Lower leg skin (tissue), 4 donors: ENCODE results near the gene SSRP1. TPM values are rescaled to one million over a fixed set of nuclear protein-coding genes. Genes with fewer than 3 reads are reported as not detected.
"Not testable (repeated sequence)": the region's sequence is repeated elsewhere in the genome, so short reads cannot be mapped to it uniquely, and the experiment has no call there.

ENCODE experiments used
- DNase-seq, 2 donors: peaks; one replicate each; pipeline ENCODE4 v3.0.0-alpha.2; 2019; ENCODE audit warnings: low spot score in 2 of 2
- H3K4me3 ChIP-seq: fragments of 200-600 bp; sonication (generic); 2 replicates; pipeline ENCODE4 v1.5.1; 2017; ENCODE audit warnings: mild to moderate bottlenecking, low read depth; ENCODE audit not compliant: poor library complexity, severe bottlenecking
- CTCF ChIP-seq, 3 donors: fragments of 450-650 bp; IDR thresholded peaks; one replicate each; pipeline ENCODE4 v1.5.1; 2016; ENCODE audit warnings: antibody characterized with exemption in 3 of 3, mild to moderate bottlenecking in 3 of 3, moderate library complexity in 2 of 3
- POLR2A ChIP-seq, 2 donors: fragments of 450-650 bp; IDR thresholded peaks; one replicate each; pipeline ENCODE4 v1.6.1; 2016 to 2017; ENCODE audit warnings: antibody characterized with exemption in 2 of 2, mild to moderate bottlenecking in 1 of 2, moderate library complexity in 1 of 2
- WGBS, 2 donors: methylation state at CpG; one replicate each; pipeline ENCODE4 v1.1.5; 2018; 5-methylcytosine and 5-hydroxymethylcytosine counted together
- intact Hi-C: fragments of 100-400 bp; cut with DNase I; formaldehyde crosslinking; loops from one replicate; pipeline ENCODE4 v1.15.0; 2023; ENCODE audit warnings: low total_unique reads
- total RNA-seq, 4 donors: library from RNA; depleted of rRNA; stranded (reverse); fragments of >200 nt; gene quantifications; one replicate each; pipeline ENCODE4 v1.1.0, GENCODE V29; 2016

Gene SSRP1
- total RNA-seq, 4 donors from 2014 or later, result 66.1 to 76.1 (median 74.6) TPM

- intact Hi-C loops, result loop anchor here (5.0 to 10.0 kb wide), 3 partner anchors 115 to 302 kb away; no protein-coding TSS in a partner anchor
- no peak for DNase-seq
- 25 to 26% methylated on average over 12 of the region's 12 CpGs for WGBS, 2 donors
- no peak for TF ChIP-seq CTCF (IDR thresholded peaks at IDR 0.05)
- no peak for TF ChIP-seq POLR2A (IDR thresholded peaks at IDR 0.05)
- H3K4me3 ChIP-seq, result no peak overlapping the region
These were observed 4.4 kb upstream of the SSRP1 start for GRCh38 chr11:57340039-57340615.

- 57 to 70% methylated on average over 5 of the region's 5 CpGs for WGBS, 2 donors
These were observed 3.6 kb upstream of the SSRP1 start for GRCh38 chr11:57339328-57339727.

GRCh38 chr11:57338142-57338541 lies 2.5 kb upstream of the SSRP1 start, which contains the start of gene P2RX3:
TSS of gene P2RX3 (plus strand) at chr11:57338352. CDS start at chr11:57338551, 199 bp downstream.
- no peak for TF ChIP-seq POLR2A (IDR thresholded peaks at IDR 0.05)
- TF ChIP-seq CTCF (IDR thresholded peaks at IDR 0.05), result no peak
- intact Hi-C loops, result loop anchor here (10.0 kb wide), 1 partner anchor 327 kb away; the partner anchor contains the start of gene ZDHHC5
- WGBS, 2 donors, result 48 to 52% methylated on average over 4 of the region's 4 CpGs
- no peak for DNase-seq
- H3K4me3 ChIP-seq, result no peak within 1 kb of the TSS

More at GRCh38 chr11:57339328-57339727, 3.6 kb upstream of the SSRP1 start:
- DNase-seq, result no peak
- intact Hi-C loops, result loop anchor here (10.0 kb wide), 1 partner anchor 325 kb away; the partner anchor contains the start of gene ZDHHC5
- TF ChIP-seq POLR2A (IDR thresholded peaks at IDR 0.05), result no peak
- no peak for TF ChIP-seq CTCF (IDR thresholded peaks at IDR 0.05)
- no peak overlapping the region for H3K4me3 ChIP-seq

- DNase-seq, H3K4me3 ChIP-seq: not testable (repeated sequence)
- WGBS, 2 donors, result 91 to 93% methylated on average over 6 of the region's 6 CpGs
- intact Hi-C loops, result loop anchor here (10.0 kb wide), 1 partner anchor 328 kb away; the partner anchor contains the start of gene ZDHHC5
These were observed 1.2 kb upstream of the SSRP1 start for GRCh38 chr11:57336856-57337255.

GRCh38 chr11:57336111-57336666 lies 497 bp upstream of the SSRP1 start:
- 24% methylated on average over 12 of the region's 12 CpGs for WGBS, 2 donors
- intact Hi-C loops, result loop anchor here (10.0 kb wide), 1 partner anchor 329 kb away; the partner anchor contains the start of gene ZDHHC5
- H3K4me3 ChIP-seq, result no peak overlapping the region
- no peak for DNase-seq
- TF ChIP-seq CTCF (IDR thresholded peaks at IDR 0.05) (no peak), POLR2A (IDR thresholded peaks at IDR 0.05) (no peak)

- no peak for DNase-seq
- TF ChIP-seq POLR2A (IDR thresholded peaks at IDR 0.05) (no peak), CTCF (IDR thresholded peaks at IDR 0.05) (no peak)
- intact Hi-C loops, result loop anchor here (10.0 kb wide), 1 partner anchor 330 kb away; the partner anchor contains the start of gene ZDHHC5
- peak overlapping the region; percentile 62 for H3K4me3 ChIP-seq
- WGBS, 2 donors, result 6 to 10% methylated on average over 4 to 7 of the region's 7 CpGs
These were observed 709 bp downstream of the SSRP1 start for GRCh38 chr11:57335023-57335342.
